ENCODE results near the gene CPXM1.

Gene CPXM1

DNA sequence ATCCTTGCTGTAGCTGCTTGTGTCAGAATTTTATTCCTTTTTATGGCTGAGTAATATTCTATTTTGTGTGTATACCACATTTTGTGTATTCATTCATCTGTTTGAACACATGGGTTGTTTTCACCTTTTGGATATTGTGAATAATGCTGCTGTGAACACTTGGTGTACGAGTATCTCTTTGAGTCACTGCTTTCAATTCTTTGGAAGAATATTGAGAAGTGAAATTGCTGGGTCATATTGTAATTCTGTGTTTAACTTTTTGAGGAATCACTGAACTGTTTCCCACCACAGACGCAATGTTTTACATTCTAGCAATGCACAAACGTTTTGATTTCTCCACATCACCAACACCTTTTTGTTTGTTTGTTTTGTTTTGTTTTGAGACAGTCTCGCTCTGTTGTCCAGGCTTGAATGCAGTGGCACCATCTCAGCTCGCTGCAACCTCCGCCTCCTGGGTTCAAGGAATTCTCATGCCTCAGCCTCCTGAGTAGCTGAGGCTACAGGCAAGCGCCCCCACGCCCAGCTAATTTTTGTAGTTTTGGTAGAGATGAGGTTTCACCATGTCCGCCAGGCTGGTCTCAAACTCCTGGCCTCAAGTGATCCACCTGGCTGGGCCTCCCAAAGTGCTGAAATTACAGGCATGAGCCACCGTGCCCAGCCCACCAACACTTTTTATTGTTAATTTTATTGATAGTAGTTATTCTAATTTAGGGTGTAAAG, 21.7 kb downstream of the CPXM1 start:
- no peaks in the 10 kb centered on the region for H3F3A ChIP-seq (ENCODE audit: insufficient read depth)
- no peak overlapping the region for H3K9ac ChIP-seq (ENCODE audit: low read length)
- no peak for TF ChIP-seq EZH2phosphoT487 (conservative IDR thresholded peaks at IDR 0.05; ENCODE audit: low read length)
- TF ChIP-seq, protein P1, sequence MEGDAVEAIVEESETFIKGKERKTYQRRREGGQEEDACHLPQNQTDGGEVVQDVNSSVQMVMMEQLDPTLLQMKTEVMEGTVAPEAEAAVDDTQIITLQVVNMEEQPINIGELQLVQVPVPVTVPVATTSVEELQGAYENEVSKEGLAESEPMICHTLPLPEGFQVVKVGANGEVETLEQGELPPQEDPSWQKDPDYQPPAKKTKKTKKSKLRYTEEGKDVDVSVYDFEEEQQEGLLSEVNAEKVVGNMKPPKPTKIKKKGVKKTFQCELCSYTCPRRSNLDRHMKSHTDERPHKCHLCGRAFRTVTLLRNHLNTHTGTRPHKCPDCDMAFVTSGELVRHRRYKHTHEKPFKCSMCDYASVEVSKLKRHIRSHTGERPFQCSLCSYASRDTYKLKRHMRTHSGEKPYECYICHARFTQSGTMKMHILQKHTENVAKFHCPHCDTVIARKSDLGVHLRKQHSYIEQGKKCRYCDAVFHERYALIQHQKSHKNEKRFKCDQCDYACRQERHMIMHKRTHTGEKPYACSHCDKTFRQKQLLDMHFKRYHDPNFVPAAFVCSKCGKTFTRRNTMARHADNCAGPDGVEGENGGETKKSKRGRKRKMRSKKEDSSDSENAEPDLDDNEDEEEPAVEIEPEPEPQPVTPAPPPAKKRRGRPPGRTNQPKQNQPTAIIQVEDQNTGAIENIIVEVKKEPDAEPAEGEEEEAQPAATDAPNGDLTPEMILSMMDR (IDR thresholded peaks at IDR 0.05; ENCODE audit: insufficient read depth, low read length, poor library complexity, severe bottlenecking) = no peak

DNA sequence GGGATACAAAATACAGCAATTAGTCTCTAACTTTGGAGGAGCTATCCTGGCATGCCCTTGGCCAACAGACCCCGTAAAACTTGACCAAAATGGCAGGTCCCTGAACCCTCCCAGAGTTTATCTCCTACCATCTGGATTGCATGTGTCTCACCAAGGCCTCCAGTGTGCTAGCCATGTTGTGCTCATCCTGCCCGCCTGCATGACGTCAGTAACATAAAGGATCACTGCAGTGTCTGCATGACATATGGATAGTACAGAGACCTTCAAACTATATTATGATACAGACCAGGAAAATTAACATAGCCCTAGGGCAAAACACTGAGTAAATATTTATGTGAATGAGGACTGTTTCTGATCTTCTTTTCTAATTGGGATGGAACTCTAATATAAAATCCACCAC, 25.3 kb downstream of the CPXM1 start:
- no peaks in the 10 kb centered on the region for H3K79me2 ChIP-seq (ENCODE audit: insufficient read depth, low read length)
- no peaks in the 10 kb centered on the region for H3K27me3 ChIP-seq (ENCODE audit: low read length)
- H3F3A ChIP-seq (ENCODE audit: insufficient read depth) = no peaks in the 10 kb centered on the region
- H2AFZ ChIP-seq (ENCODE audit: low read depth, low read length, severe bottlenecking) = no peak overlapping the region
- no peak overlapping the region for H3K4me2 ChIP-seq (ENCODE audit: low read depth, low read length, poor library complexity, severe bottlenecking)
- no peak overlapping the region for H3K9ac ChIP-seq (ENCODE audit: low read length)
- H3K9me2 ChIP-seq (replicated peaks; ENCODE audit: insufficient read depth, low read length) = no peaks in the 10 kb centered on the region
- H3K4me3 ChIP-seq (ENCODE audit: insufficient read depth, low read length, poor library complexity, severe bottlenecking) = no peak overlapping the region
- TF ChIP-seq EZH2phosphoT487 (conservative IDR thresholded peaks at IDR 0.05; ENCODE audit: low read length) = no peak
- TF ChIP-seq, protein P1 (IDR thresholded peaks at IDR 0.05; ENCODE audit: insufficient read depth, low read length, poor library complexity, severe bottlenecking) = no peak
- H3K9me3 ChIP-seq (ENCODE audit: insufficient read depth, low read length) = no peaks in the 10 kb centered on the region
- H4K20me1 ChIP-seq (ENCODE audit: low read depth, low read length) = no peaks in the 10 kb centered on the region
- no peak overlapping the region for H3K27ac ChIP-seq (ENCODE audit: low read depth, low read length)
- H3K36me3 ChIP-seq (ENCODE audit: low read length) = no peaks in the 10 kb centered on the region

More for the DNA sequence above, 21.7 kb downstream of the CPXM1 start:
- H3K36me3 ChIP-seq (ENCODE audit: low read length) = no peaks in the 10 kb centered on the region
- no peak overlapping the region for H3K27ac ChIP-seq (ENCODE audit: low read depth, low read length)
- H3K4me3 ChIP-seq (ENCODE audit: insufficient read depth, low read length, poor library complexity, severe bottlenecking) = no peak overlapping the region
- no peaks in the 10 kb centered on the region for H3K27me3 ChIP-seq (ENCODE audit: low read length)
- no peak overlapping the region for H2AFZ ChIP-seq (ENCODE audit: low read depth, low read length, severe bottlenecking)
- no peaks in the 10 kb centered on the region for H3K9me2 ChIP-seq (replicated peaks; ENCODE audit: insufficient read depth, low read length)
- no peaks in the 10 kb centered on the region for H3K9me3 ChIP-seq (ENCODE audit: insufficient read depth, low read length)
- H3K79me2 ChIP-seq (ENCODE audit: insufficient read depth, low read length) = no peaks in the 10 kb centered on the region
- H3K4me2 ChIP-seq (ENCODE audit: low read depth, low read length, poor library complexity, severe bottlenecking) = no peak overlapping the region
- H4K20me1 ChIP-seq (ENCODE audit: low read depth, low read length) = no peaks in the 10 kb centered on the region

DNA sequence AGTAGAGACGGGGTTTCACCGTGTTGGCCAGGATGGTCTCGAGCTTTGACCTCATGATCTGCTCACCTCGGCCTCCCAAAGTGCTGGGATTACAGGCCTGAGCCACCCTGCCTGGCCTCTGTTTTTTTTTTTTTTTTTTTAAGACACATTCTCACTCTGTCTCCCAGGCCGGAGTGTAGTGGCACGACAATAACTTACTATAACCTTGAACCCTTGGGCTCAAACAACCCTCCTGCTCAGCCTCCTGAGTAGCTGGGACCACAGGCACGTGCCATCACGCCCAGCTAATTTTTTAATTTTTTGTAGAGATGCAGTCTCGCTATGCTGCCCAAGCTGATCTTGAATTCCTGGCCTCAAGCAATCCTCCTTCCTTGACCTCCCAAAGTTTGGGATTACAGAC, 26.6 kb downstream of the CPXM1 start:
- TF ChIP-seq, protein P1 (IDR thresholded peaks at IDR 0.05; ENCODE audit: insufficient read depth, low read length, poor library complexity, severe bottlenecking) = no peak
- TF ChIP-seq EZH2phosphoT487 (conservative IDR thresholded peaks at IDR 0.05; ENCODE audit: low read length) = no peak
- no peaks in the 10 kb centered on the region for H3K36me3 ChIP-seq (ENCODE audit: low read length)
- no peaks in the 10 kb centered on the region for H3F3A ChIP-seq (ENCODE audit: insufficient read depth)
- H3K27ac ChIP-seq (ENCODE audit: low read depth, low read length) = no peak overlapping the region
- H3K79me2 ChIP-seq (ENCODE audit: insufficient read depth, low read length) = no peaks in the 10 kb centered on the region
- H3K4me2 ChIP-seq (ENCODE audit: low read depth, low read length, poor library complexity, severe bottlenecking) = no peak overlapping the region
- H3K9me2 ChIP-seq (replicated peaks; ENCODE audit: insufficient read depth, low read length) = no peaks in the 10 kb centered on the region
- no peak overlapping the region for H3K4me3 ChIP-seq (ENCODE audit: insufficient read depth, low read length, poor library complexity, severe bottlenecking)
- H3K9me3 ChIP-seq (ENCODE audit: insufficient read depth, low read length) = no peaks in the 10 kb centered on the region
- H2AFZ ChIP-seq (ENCODE audit: low read depth, low read length, severe bottlenecking) = no peak overlapping the region
- no peaks in the 10 kb centered on the region for H4K20me1 ChIP-seq (ENCODE audit: low read depth, low read length)
- H3K9ac ChIP-seq (ENCODE audit: low read length) = no peak overlapping the region
- H3K27me3 ChIP-seq (ENCODE audit: low read length) = no peaks in the 10 kb centered on the region
